ENCODE results near the gene CD4.

CD4 gene

DNA sequence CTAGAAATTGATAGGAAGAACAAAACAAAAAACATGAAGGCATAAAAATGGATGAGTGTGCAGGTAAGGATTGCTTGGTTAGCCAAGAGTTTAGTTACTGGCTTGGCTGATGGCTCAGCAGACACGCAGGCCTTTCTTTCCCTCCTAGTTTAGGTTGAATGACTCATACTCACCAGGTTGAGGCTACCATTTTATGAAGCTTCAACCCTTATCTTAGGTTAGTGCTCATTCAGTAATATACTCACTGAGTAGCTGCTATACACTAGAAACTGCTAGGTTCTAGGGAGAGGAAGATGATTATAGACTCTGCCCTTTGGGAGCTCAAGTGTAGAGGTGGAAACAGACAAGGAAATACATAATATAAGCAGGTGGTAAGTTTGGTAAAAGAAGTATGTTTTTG is 44.9 kb downstream of the CD4 start:
- no peak overlapping the region for H3K4me3 ChIP-seq (ENCODE audit: low read depth, low read length)
- TF ChIP-seq, protein P1, sequence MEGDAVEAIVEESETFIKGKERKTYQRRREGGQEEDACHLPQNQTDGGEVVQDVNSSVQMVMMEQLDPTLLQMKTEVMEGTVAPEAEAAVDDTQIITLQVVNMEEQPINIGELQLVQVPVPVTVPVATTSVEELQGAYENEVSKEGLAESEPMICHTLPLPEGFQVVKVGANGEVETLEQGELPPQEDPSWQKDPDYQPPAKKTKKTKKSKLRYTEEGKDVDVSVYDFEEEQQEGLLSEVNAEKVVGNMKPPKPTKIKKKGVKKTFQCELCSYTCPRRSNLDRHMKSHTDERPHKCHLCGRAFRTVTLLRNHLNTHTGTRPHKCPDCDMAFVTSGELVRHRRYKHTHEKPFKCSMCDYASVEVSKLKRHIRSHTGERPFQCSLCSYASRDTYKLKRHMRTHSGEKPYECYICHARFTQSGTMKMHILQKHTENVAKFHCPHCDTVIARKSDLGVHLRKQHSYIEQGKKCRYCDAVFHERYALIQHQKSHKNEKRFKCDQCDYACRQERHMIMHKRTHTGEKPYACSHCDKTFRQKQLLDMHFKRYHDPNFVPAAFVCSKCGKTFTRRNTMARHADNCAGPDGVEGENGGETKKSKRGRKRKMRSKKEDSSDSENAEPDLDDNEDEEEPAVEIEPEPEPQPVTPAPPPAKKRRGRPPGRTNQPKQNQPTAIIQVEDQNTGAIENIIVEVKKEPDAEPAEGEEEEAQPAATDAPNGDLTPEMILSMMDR (IDR thresholded peaks at IDR 0.05; ENCODE audit: borderline replicate concordance, insufficient read depth, low read depth, low read length): no peak

DNA sequence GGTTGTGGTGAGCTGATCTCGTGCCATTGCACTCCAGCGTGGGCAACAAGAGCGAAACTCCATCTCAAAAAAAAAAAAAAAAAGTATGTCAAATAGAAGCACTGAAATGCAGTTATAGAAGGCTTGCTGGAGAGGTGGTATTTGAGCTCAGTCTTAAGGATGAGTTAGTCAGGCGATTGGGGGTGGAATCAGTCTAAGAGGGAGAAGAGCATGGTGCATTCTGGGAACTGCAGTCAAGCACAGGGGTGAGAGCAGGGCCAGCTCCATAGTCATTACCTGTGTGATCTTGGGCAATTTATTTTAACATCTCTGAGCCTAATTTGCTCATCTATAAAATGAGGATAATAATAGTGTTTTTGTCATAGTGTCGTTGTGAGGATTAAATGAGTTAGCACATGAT is 45.5 kb downstream of the CD4 start:
- TF ChIP-seq, protein P1 (IDR thresholded peaks at IDR 0.05; ENCODE audit: borderline replicate concordance, insufficient read depth, low read depth, low read length): no peak
- no peak overlapping the region for H3K4me3 ChIP-seq (ENCODE audit: low read depth, low read length)

DNA sequence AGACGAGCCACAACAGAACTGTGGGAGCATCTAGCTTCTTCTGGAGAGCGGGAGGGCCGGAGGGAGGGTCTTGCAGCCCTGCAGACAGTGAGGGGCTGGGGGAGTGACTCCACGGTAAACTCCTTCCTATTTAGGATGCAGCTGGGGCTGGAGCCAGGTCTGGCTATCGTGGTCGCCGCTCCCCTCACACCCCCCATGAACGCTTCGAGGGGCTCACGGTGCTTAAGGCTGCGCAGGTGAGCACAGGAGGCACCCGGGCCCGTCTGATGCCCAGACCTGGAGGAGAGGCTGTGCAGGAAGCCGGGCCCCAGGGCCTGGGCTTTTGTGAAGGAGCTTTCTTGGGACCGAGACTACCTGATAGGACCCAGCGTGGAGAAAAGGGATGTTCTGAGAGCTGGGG is 47.5 kb downstream of the CD4 start:
- TF ChIP-seq, protein P1 (IDR thresholded peaks at IDR 0.05; ENCODE audit: borderline replicate concordance, insufficient read depth, low read depth, low read length): no peak
- no peak overlapping the region for H3K4me3 ChIP-seq (ENCODE audit: low read depth, low read length)

DNA sequence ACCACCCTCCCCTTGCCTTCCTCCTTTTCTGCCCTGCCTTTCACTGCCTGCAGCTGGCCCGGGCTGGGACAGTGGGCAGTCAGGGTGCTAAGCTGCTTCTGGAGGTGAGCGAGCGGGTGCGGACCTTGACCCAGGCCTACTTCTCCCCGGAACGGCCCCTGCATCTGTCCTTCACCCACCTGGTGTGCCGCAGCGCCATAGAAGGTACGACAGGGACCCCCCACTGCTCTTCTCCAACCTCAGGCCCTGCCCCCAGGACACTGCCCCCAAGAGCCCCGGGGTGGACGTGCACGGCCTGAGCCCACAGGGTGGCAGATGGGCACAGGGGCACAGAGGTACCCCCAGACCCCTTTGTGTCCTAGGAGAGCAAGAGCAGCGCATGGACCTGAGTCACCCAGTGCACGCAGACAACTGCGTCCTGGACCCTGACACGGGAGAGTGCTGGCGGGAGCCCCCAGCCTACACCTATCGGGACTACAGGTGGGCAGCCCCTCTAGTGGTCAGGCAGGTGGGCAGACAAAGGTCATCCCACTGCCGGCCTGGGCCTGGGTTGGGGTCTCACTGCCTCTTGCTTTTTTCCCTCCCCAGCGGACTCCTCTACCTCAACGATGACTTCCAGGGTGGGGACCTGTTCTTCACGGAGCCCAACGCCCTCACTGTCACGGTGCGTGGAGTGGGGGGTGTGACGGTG is 48.2 kb downstream of the CD4 start:
- TF ChIP-seq, protein P1 (IDR thresholded peaks at IDR 0.05; ENCODE audit: borderline replicate concordance, insufficient read depth, low read depth, low read length): no peak

DNA sequence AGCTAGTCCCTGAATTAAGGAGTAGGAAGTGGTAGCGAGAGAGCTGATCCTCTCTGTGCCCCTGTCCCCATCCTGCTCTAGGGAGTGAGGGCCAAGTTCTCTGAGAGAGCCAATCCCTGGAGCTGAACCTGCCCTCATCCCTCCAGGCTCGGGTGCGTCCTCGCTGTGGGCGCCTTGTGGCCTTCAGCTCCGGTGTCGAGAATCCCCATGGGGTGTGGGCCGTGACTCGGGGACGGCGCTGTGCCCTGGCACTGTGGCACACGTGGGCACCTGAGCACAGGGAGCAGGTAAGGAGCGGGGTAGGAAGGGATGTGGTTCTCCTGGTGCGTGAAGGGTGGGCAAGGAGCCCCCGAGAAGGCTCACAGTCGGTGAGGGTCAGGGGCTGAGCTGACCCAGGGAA is 49.5 kb downstream of the CD4 start:
- no peak overlapping the region for H3K4me3 ChIP-seq (ENCODE audit: low read depth, low read length)
- TF ChIP-seq, protein P1 (IDR thresholded peaks at IDR 0.05; ENCODE audit: borderline replicate concordance, insufficient read depth, low read depth, low read length): no peak

More for the DNA sequence above, 48.2 kb downstream of the CD4 start:
- no peak overlapping the region for H3K4me3 ChIP-seq (ENCODE audit: low read depth, low read length)

DNA sequence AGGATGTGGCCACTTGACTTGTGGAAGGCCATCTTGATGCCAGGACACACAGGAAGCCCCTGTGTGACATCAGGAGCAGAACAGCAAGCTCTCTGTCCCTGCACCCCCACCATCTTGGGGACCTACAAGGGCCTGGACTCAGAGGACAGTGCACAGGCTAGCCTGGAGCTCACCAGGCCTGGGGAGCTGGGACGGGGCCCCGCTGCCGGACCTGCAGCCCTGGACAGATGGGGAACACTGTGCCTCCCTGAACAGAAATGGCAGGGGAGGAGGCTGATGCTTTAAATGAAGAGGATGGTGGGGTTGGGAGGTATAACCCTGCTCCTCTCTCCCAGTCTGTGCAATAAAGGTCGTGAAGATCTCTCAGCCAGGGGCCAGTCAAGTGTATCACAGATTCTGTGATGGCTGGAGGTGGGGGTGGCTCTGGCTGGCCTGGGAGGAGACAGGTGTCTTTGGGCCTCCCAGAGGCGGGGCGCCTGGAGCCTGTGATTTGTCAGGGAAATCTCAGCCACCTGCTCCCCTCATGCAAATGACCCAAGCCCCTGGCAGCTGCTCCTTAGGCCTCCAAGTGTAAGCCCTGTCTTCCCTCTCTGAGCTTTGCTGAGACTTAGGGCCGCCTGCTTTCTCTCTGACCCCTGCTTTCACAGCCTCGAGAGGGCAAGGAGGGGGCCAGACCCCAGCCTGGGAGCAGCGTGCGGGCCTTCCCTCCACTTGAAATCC is 50.3 kb downstream of the CD4 start:
- TF ChIP-seq, protein P1 (IDR thresholded peaks at IDR 0.05; ENCODE audit: borderline replicate concordance, insufficient read depth, low read depth, low read length): no peak
- no peak overlapping the region for H3K4me3 ChIP-seq (ENCODE audit: low read depth, low read length)

DNA sequence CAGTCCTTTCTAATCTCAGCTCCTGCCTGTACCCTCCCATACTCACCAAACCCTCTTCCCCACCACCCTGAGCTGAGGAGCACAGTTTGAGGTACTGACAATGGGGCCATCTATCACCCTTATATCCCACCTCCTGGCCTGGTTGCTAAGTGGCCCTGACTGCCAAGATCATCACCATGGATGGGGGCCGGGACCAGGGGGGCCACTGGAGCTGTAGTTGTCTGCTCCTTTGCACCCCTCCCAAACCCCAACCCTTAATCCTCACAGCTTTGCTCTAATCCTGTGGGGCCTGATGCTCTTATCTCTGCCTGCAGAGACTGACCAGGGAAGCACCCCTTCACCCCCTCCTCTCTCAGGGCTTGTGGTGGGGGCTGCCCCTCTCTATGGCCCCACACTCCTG is 51.0 kb downstream of the CD4 start:
- no peak overlapping the region for H3K4me3 ChIP-seq (ENCODE audit: low read depth, low read length)

More for the DNA sequence above, 51.0 kb downstream of the CD4 start:
- TF ChIP-seq, protein P1 (IDR thresholded peaks at IDR 0.05; ENCODE audit: borderline replicate concordance, insufficient read depth, low read depth, low read length): no peak
